HepG2 (cell line): Measurements from ENCODE around the gene GRK3. TPM values are rescaled to one million over a fixed set of nuclear protein-coding genes. Genes with fewer than 3 reads are reported as not detected.

ENCODE experiments used
- ARID5B ChIP-seq: IDR thresholded peaks from 2 replicates; pipeline ENCODE4 v1.4.0; 2020; ENCODE audit warnings: mild to moderate bottlenecking, missing genetic modification reagents
- CEBPZ ChIP-seq: IDR thresholded peaks from 2 replicates; pipeline ENCODE4 v1.6.1; 2012; ENCODE audit warnings: low read length, improper control_type of control experiment
- ELF3 ChIP-seq: IDR thresholded peaks from 2 replicates; pipeline ENCODE4 v1.6.1; 2016; ENCODE audit warnings: missing genetic modification reagents, missing compliant biosample characterization
- ETV6 ChIP-seq: sonication (generic); formaldehyde crosslinking; conservative IDR thresholded peaks from 2 replicates; pipeline ENCODE4 v1.4.0; 2020; ENCODE audit warnings: missing genetic modification reagents
- FOXA3 ChIP-seq: IDR thresholded peaks from 2 replicates; pipeline ENCODE4 v1.6.1; 2016; ENCODE audit warnings: missing genetic modification reagents, missing compliant biosample characterization
- FOXP4 ChIP-seq: sonication (generic); formaldehyde crosslinking; IDR thresholded peaks from 2 replicates; pipeline ENCODE4 v1.4.0; 2020; ENCODE audit warnings: missing genetic modification reagents
- GABPB1 ChIP-seq: IDR thresholded peaks from 2 replicates; pipeline ENCODE4 v1.6.1; 2016; ENCODE audit warnings: mild to moderate bottlenecking, missing genetic modification reagents, moderate library complexity, missing compliant biosample characterization
- MNT ChIP-seq: fragments of 450-650 bp; IDR thresholded peaks from 2 replicates; pipeline ENCODE4 v1.6.1; 2016
- MTA1 ChIP-seq: sonication (generic); formaldehyde crosslinking; IDR thresholded peaks from 2 replicates; pipeline ENCODE4 v1.4.0; 2020; ENCODE audit warnings: missing genetic modification reagents, mild to moderate bottlenecking, borderline replicate concordance
- MYNN ChIP-seq: sonication (generic); formaldehyde crosslinking; IDR thresholded peaks from 2 replicates; pipeline ENCODE4 v1.4.0; 2020; ENCODE audit warnings: mild to moderate bottlenecking, low read depth, missing genetic modification reagents
- NRL ChIP-seq: sonication (generic); formaldehyde crosslinking; IDR thresholded peaks from 2 replicates; pipeline ENCODE4 v1.5.0; 2020; ENCODE audit warnings: missing genetic modification reagents, mild to moderate bottlenecking, moderate library complexity, borderline replicate concordance
- PHB2 ChIP-seq: fragments of 450-650 bp; IDR thresholded peaks from 2 replicates; pipeline ENCODE4 v1.6.1; 2018; ENCODE audit not compliant: partially characterized antibody
- RBM39 ChIP-seq: fragments of 200-400 bp; formaldehyde crosslinking; IDR thresholded peaks from one replicate; pipeline ENCODE4 v1.6.1; 2018; ENCODE audit warnings: antibody characterized with exemption, mild to moderate bottlenecking, low read depth, low read length; ENCODE audit not compliant: poor library complexity, severe bottlenecking
- SP1 ChIP-seq, 2 experiments: fragments of 450-650 bp in 1 of 2; sonication (generic) in 1 of 2; formaldehyde crosslinking in 1 of 2; IDR thresholded peaks; 2 replicates each; pipeline versions ENCODE4 v1.4.0 to v1.6.1; 2016 to 2020; ENCODE audit warnings: missing genetic modification reagents in 1 of 2
- STAG1 ChIP-seq: sonication (generic); formaldehyde crosslinking; IDR thresholded peaks from 2 replicates; pipeline ENCODE4 v1.4.0; 2020; ENCODE audit warnings: missing genetic modification reagents
- ZBTB38 ChIP-seq: sonication (generic); formaldehyde crosslinking; IDR thresholded peaks from 2 replicates; pipeline ENCODE4 v1.5.1; 2020; ENCODE audit warnings: mild to moderate bottlenecking, missing genetic modification reagents
- ZNF143 ChIP-seq: sonication (generic); formaldehyde crosslinking; IDR thresholded peaks from 2 replicates; pipeline ENCODE4 v1.4.0; 2020; ENCODE audit warnings: missing genetic modification reagents
- ZNF224 ChIP-seq: sonication (generic); formaldehyde crosslinking; IDR thresholded peaks from 2 replicates; pipeline ENCODE4 v1.5.0; 2020; ENCODE audit warnings: mild to moderate bottlenecking, missing genetic modification reagents
- ZNF317 ChIP-seq: sonication (generic); formaldehyde crosslinking; IDR thresholded peaks from 2 replicates; pipeline ENCODE4 v1.5.0; 2020; ENCODE audit warnings: mild to moderate bottlenecking, missing genetic modification reagents
- ZNF331 ChIP-seq: sonication (generic); formaldehyde crosslinking; IDR thresholded peaks from 2 replicates; pipeline ENCODE4 v1.4.0; 2020; ENCODE audit warnings: missing genetic modification reagents
- ZNF713 ChIP-seq: sonication (generic); formaldehyde crosslinking; IDR thresholded peaks from 2 replicates; pipeline ENCODE4 v1.4.0; 2020; ENCODE audit warnings: mild to moderate bottlenecking, missing genetic modification reagents
- polyA plus RNA-seq, 8 experiments: library from polyadenylated mRNA; depleted of rRNA in 3 of 8; stranded (reverse) in 7 of 8; unstranded in 1 of 8; fragments of >200 nt; fragmentation: Illumina TruSeq in 4 of 8; extraction: Trizol in 4 of 8; gene quantifications; 2 replicates each; pipeline versions ENCODE4 v1.2.1 to v1.2.3, GENCODE V29; 2011 to 2016; ENCODE audit warnings: low read depth in 4 of 8, missing spikeins in 1 of 8, mixed read lengths in 1 of 8; ENCODE audit not compliant: insufficient read depth in 1 of 8
- total RNA-seq, 5 experiments: library from RNA; depleted of rRNA; stranded (reverse); fragments of >200 nt; fragmentation: Illumina TruSeq; extraction: Trizol; gene quantifications; 2 replicates each; pipeline ENCODE4 v1.2.3, GENCODE V29; 2016; ENCODE audit warnings: low read depth in 1 of 5

GRK3 gene
- total and polyA plus RNA-seq, 2 of the 13 experiments (the other 11 are each of a cell fraction or from before 2014, with no cell fraction given): 8.5 to 16.7 TPM

- peak; percentile 65 for TF ChIP-seq ARID5B (CRISPR knock-in tag)
- TF ChIP-seq ETV6: no peak
- no peak for TF ChIP-seq MTA1 (CRISPR knock-in tag)
- TF ChIP-seq ZNF331 (CRISPR knock-in tag): no peak
- TF ChIP-seq CEBPZ: no peak
- TF ChIP-seq MNT: no peak
- TF ChIP-seq MYNN (CRISPR knock-in tag): no peak
- no peak for TF ChIP-seq STAG1
- no peak; the same call in 1 of the 2 replicates for TF ChIP-seq NRL (CRISPR knock-in tag)
- TF ChIP-seq PHB2: no peak
- no peak for TF ChIP-seq SP1 (IDR thresholded peaks at IDR 0.05)
- TF ChIP-seq SP1 (CRISPR knock-in tag; IDR thresholded peaks at IDR 0.05): no peak
- 0 out of 2 replicates have a peak, but pooled peaks have one; percentile 15 for TF ChIP-seq FOXA3 (CRISPR knock-in tag)
- TF ChIP-seq ZNF713 (CRISPR knock-in tag): no peak
- TF ChIP-seq GABPB1: no peak
- TF ChIP-seq ZNF224 (CRISPR knock-in tag): no peak
- no peak for TF ChIP-seq ZBTB38 (CRISPR knock-in tag)
- no peak for TF ChIP-seq ZNF317 (CRISPR knock-in tag)
- TF ChIP-seq RBM39: no peak
- no peak for TF ChIP-seq ZNF143 (CRISPR knock-in tag)
- TF ChIP-seq FOXP4 (CRISPR knock-in tag): no peak
- peak; percentile 35; the same call in 1 of the 2 replicates for TF ChIP-seq ELF3 (CRISPR knock-in tag)
Measured at GRCh38 chr22:25563761-25564319, 635 bp upstream of the GRK3 start (continued).
